IMR-90 (cell line): ENCODE results near the gene C1R. TPM values are rescaled to one million over a fixed set of nuclear protein-coding genes. Genes with fewer than 3 reads are reported as not detected.

Experiments used
- ATAC-seq: fragments of 200-7000 bp; cut with Tn5 transposase; 2 replicates; pipeline ENCODE4 v1.9.1; 2020; ENCODE audit warnings: low read depth, mild to moderate bottlenecking, moderate library complexity
- BruUV-seq: library from RNA; stranded (reverse); fragments of 400-500 nt; replicated peaks from 2 replicates; lab custom pipeline; 2021; lab: Mats Ljungman, UMichigan
- CTCF ChIA-PET: fragments of 300-600 bp; formaldehyde crosslinking; extraction: SDS; loops from one replicate; lab custom pipeline; 2021; ENCODE audit warnings: antibody characterized with exemption; lab: Yijun Ruan, JAX
- POLR2A ChIA-PET: fragments of 300-600 bp; sonication (Branson Sonifier 250); formaldehyde crosslinking; loops from one replicate; lab custom pipeline; 2022; ENCODE audit warnings: antibody characterized with exemption; ENCODE audit not compliant: unreplicated experiment; lab: Charles Lee
- DNase-seq: peaks from one replicate; pipeline ENCODE4 v3.0.0; 2013
- H2AFZ ChIP-seq: replicated peaks from 2 replicates; pipeline ENCODE3; 2013; ENCODE audit warnings: low read length, mild to moderate bottlenecking; ENCODE audit not compliant: poor library complexity
- H2AK5ac ChIP-seq: 2 replicates; pipeline ENCODE4 v1.6.1; 2013; ENCODE audit warnings: low read depth, low read length, inconsistent platforms
- H2AK9ac ChIP-seq: replicated peaks from 2 replicates; pipeline ENCODE3; 2013; ENCODE audit warnings: mild to moderate bottlenecking, low read depth, low read length, moderate library complexity; ENCODE audit not compliant: poor library complexity
- H2BK120ac ChIP-seq: 2 replicates; pipeline ENCODE4 v1.6.1; 2013; ENCODE audit warnings: low read depth, low read length, inconsistent platforms
- H2BK15ac ChIP-seq: 3 replicates; pipeline ENCODE4 v1.6.1; 2013; ENCODE audit warnings: low read depth, low read length, inconsistent platforms
- H2BK20ac ChIP-seq: 2 replicates; pipeline ENCODE4 v1.6.1; 2013; ENCODE audit warnings: low read depth, mild to moderate bottlenecking, inconsistent platforms, low read length, moderate library complexity
- H2BK5ac ChIP-seq: 2 replicates; pipeline ENCODE4 v1.6.1; 2013; ENCODE audit warnings: mild to moderate bottlenecking, low read depth, low read length, inconsistent platforms; ENCODE audit not compliant: poor library complexity, severe bottlenecking
- H3K14ac ChIP-seq: replicated peaks from 2 replicates; pipeline ENCODE4 v1.6.1; 2013; ENCODE audit warnings: low read depth, low read length, inconsistent platforms
- H3K18ac ChIP-seq: 2 replicates; pipeline ENCODE4 v1.6.1; 2013; ENCODE audit warnings: low read depth, low read length, control low read depth
- H3K23ac ChIP-seq: 2 replicates; pipeline ENCODE4 v1.6.1; 2013; ENCODE audit warnings: low read depth, low read length, inconsistent platforms
- H3K27ac ChIP-seq: 2 replicates; pipeline ENCODE4 v1.5.1; 2013; ENCODE audit warnings: mild to moderate bottlenecking, control low read depth, low read length; ENCODE audit not compliant: insufficient read depth
- H3K27me3 ChIP-seq: 2 replicates; pipeline ENCODE4 v1.6.1; 2013; ENCODE audit warnings: low read length; ENCODE audit not compliant: control insufficient read depth, insufficient read depth
- H3K36me3 ChIP-seq: 2 replicates; pipeline ENCODE4 v1.6.1; 2013; ENCODE audit warnings: low read length, mixed read lengths; ENCODE audit not compliant: control insufficient read depth, insufficient read depth
- H3K4ac ChIP-seq: 2 replicates; pipeline ENCODE4 v1.6.1; 2013; ENCODE audit warnings: low read depth, low read length, inconsistent platforms
- H3K4me1 ChIP-seq: 2 replicates; pipeline ENCODE4 v1.6.1; 2013; ENCODE audit warnings: low read length, mixed read lengths; ENCODE audit not compliant: control insufficient read depth, insufficient read depth
- H3K4me2 ChIP-seq: 2 replicates; pipeline ENCODE4 v1.6.1; 2013; ENCODE audit warnings: low read depth, mild to moderate bottlenecking, control low read depth, low read length, moderate library complexity
- H3K4me3 ChIP-seq: 2 replicates; pipeline ENCODE4 v1.5.1; 2013; ENCODE audit warnings: low read depth, mild to moderate bottlenecking, control low read depth, low read length, moderate library complexity; ENCODE audit not compliant: insufficient read depth
- H3K56ac ChIP-seq: 2 replicates; pipeline ENCODE4 v1.6.1; 2013; ENCODE audit warnings: low read length, inconsistent platforms; ENCODE audit not compliant: insufficient read depth; ENCODE audit errors: extremely low read depth
- H3K79me1 ChIP-seq, 2 experiments: 2 replicates each; pipeline ENCODE4 v1.6.1; 2013; ENCODE audit warnings: low read length in 2 of 2, inconsistent platforms in 1 of 2, low read depth in 1 of 2
- H3K9ac ChIP-seq: 2 replicates; pipeline ENCODE4 v1.6.1; 2013; ENCODE audit warnings: low read depth, low read length, control low read depth
- H3K9me1 ChIP-seq: 2 replicates; pipeline ENCODE4 v1.6.1; 2013; ENCODE audit warnings: low read length, inconsistent platforms; ENCODE audit not compliant: insufficient read depth
- H3K9me3 ChIP-seq: 2 replicates; pipeline ENCODE4 v1.6.1; 2013; ENCODE audit warnings: low read length; ENCODE audit not compliant: control insufficient read depth, insufficient read depth
- H4K20me1 ChIP-seq: 2 replicates; pipeline ENCODE4 v1.6.1; 2013; ENCODE audit warnings: low read length, inconsistent platforms; ENCODE audit not compliant: insufficient read depth
- H4K5ac ChIP-seq: 2 replicates; pipeline ENCODE4 v1.6.1; 2013; ENCODE audit warnings: mild to moderate bottlenecking, low read depth, low read length, control low read depth
- H4K8ac ChIP-seq, 2 experiments: 2 replicates each; pipeline ENCODE4 v1.6.1; 2013; ENCODE audit warnings: low read depth in 2 of 2, low read length in 2 of 2, control low read depth in 1 of 2, inconsistent platforms in 1 of 2
- H4K91ac ChIP-seq: 2 replicates; pipeline ENCODE4 v1.6.1; 2013; ENCODE audit warnings: low read depth, low read length, inconsistent platforms; ENCODE audit not compliant: insufficient read depth
- BHLHE40 ChIP-seq: fragments of 150-350 bp; IDR thresholded peaks from 2 replicates; pipeline ENCODE4 v1.6.1; 2016; ENCODE audit warnings: mild to moderate bottlenecking, low read depth, low read length
- CEBPB ChIP-seq: IDR thresholded peaks from 2 replicates; pipeline ENCODE4 v1.6.1; 2012; ENCODE audit warnings: low read depth, low read length, improper control_type of control experiment
- CHD1 ChIP-seq: IDR thresholded peaks from 2 replicates; pipeline ENCODE4 v1.6.1; 2012; ENCODE audit warnings: low read depth, low read length, improper control_type of control experiment
- ELK1 ChIP-seq: fragments of 150-350 bp; IDR thresholded peaks from 2 replicates; pipeline ENCODE4 v1.6.1; 2016; ENCODE audit warnings: low read depth, mild to moderate bottlenecking, low read length, moderate library complexity, borderline replicate concordance
- FOS ChIP-seq: fragments of 150-350 bp; IDR thresholded peaks from 2 replicates; pipeline ENCODE4 v1.6.1; 2016; ENCODE audit warnings: low read depth, low read length
- MAFK ChIP-seq: IDR thresholded peaks from 2 replicates; pipeline ENCODE4 v1.6.1; 2012; ENCODE audit warnings: low read depth, low read length, improper control_type of control experiment
- MAZ ChIP-seq: IDR thresholded peaks from 2 replicates; pipeline ENCODE4 v1.6.1; 2012; ENCODE audit warnings: low read depth, mild to moderate bottlenecking, low read length, improper control_type of control experiment, moderate library complexity, borderline replicate concordance
- RAD21 ChIP-seq: IDR thresholded peaks from 2 replicates; pipeline ENCODE4 v1.6.1; 2012; ENCODE audit warnings: low read length, improper control_type of control experiment
- WGBS, 2 experiments: methylation state at CpG; one replicate each; pipeline versions ENCODE4 v1.1.5 to v1.1.7; 2013; ENCODE audit warnings: missing lambda C conversion rate in 2 of 2; ENCODE audit not compliant: insufficient read length in 1 of 2; ENCODE audit errors: extremely low coverage in 2 of 2; 5-methylcytosine and 5-hydroxymethylcytosine counted together
- dilution Hi-C: fragments of 300-500 bp; cut with HindIII; formaldehyde crosslinking; loops from one replicate; pipeline ENCODE4 v1.14.3; 2018; ENCODE audit warnings: low sequenced_read_pairs; ENCODE audit not compliant: unreplicated experiment
- in situ Hi-C: fragments of 300-500 bp; cut with MboI; formaldehyde crosslinking; loops from 3 replicates; pipeline ENCODE4 v1.14.3; 2019; ENCODE audit warnings: low sequenced_read_pairs, inconsistent platforms, mixed read lengths
- intact Hi-C: fragments of 100-400 bp; cut with micrococcal nuclease; formaldehyde crosslinking; loops from 2 replicates; pipeline ENCODE4 v1.10.0; 2022
- polyA plus RNA-seq, 3 experiments: library from polyadenylated mRNA; depleted of rRNA; stranded (reverse); fragments of >200 nt; gene quantifications; 2 replicates each; pipeline ENCODE4 v1.2.3, GENCODE V29; 2012; ENCODE audit warnings: low replicate concordance in 1 of 3
- total RNA-seq: library from RNA; depleted of rRNA; stranded (reverse); fragments of >200 nt; gene quantifications from 2 replicates; pipeline ENCODE4 v1.2.3, GENCODE V29; 2012

The C1R gene
- total and polyA plus RNA-seq, 2 of the 4 experiments (the other 2 are of a cell fraction): 38.4 to 165 TPM

- TF ChIP-seq CHD1: no peak
- TF ChIP-seq CEBPB: no peak
Measured at GRCh38 chr12:7068240-7068993, 23.8 kb downstream of the C1R start (continued).

- H2BK20ac ChIP-seq: no peak overlapping the region
- H3K27me3 ChIP-seq: no peaks in the 10 kb centered on the region
- H2AK5ac ChIP-seq: no peak overlapping the region
- H3K9me1 ChIP-seq: peaks cover 11% of the 10 kb centered on the region
- 83% methylated on average over 1 of the region's 7 CpGs; no CpG with 5 or more reads in 1 of the 2 experiments for WGBS, 2 experiments
- dilution Hi-C loops (no loop called here), intact Hi-C loops (no loop called here), in situ Hi-C loops (loop anchor here (25.0 kb wide), 1 partner anchor 570 kb away; no protein-coding TSS in a partner anchor)
- no peaks in the 10 kb centered on the region; a peak in 1 of 4 replicates for H3K79me1 ChIP-seq
- no peak overlapping the region for H4K5ac ChIP-seq
- H2BK5ac ChIP-seq: no peak overlapping the region
- H2BK15ac ChIP-seq: no peak overlapping the region
- H4K20me1 ChIP-seq: no peaks in the 10 kb centered on the region
- H3K18ac ChIP-seq: no peak overlapping the region
- H3K9me3 ChIP-seq: no peaks in the 10 kb centered on the region
- no peak overlapping the region for H2AK9ac ChIP-seq
- no peak overlapping the region for H3K4me2 ChIP-seq
- H3K4ac ChIP-seq: no peak overlapping the region
- DNase-seq (no peak), ATAC-seq (no peak)
- ChIA-PET POLR2A (no interaction called here), CTCF (no interaction called here)
- H4K8ac ChIP-seq: no peak overlapping the region
- no peak overlapping the region for H2BK120ac ChIP-seq
- H3K9ac ChIP-seq: no peak overlapping the region
- no peak overlapping the region for H3K27ac ChIP-seq
- no TSS peak for BruUV-seq
- no peak overlapping the region for H4K91ac ChIP-seq
- H3K4me3 ChIP-seq: no peak overlapping the region
- H3K4me1 ChIP-seq: peaks cover 11% of the 10 kb centered on the region
- no peak overlapping the region for H3K14ac ChIP-seq
- no peak overlapping the region for H3K23ac ChIP-seq
- no peak overlapping the region for H3K56ac ChIP-seq
- no peak for TF ChIP-seq CEBPB
- TF ChIP-seq FOS: no peak
- no peak for TF ChIP-seq MAZ
- no peak for TF ChIP-seq BHLHE40
- TF ChIP-seq RAD21: no peak
- TF ChIP-seq ELK1: no peak
- no peak for TF ChIP-seq MAFK
- peaks cover 55% of the 10 kb centered on the region for H3K36me3 ChIP-seq
- H2AFZ ChIP-seq: no peak overlapping the region
Measured at GRCh38 chr12:7067096-7067495, 25.1 kb downstream of the C1R start.
